SK-N-SH (cell line): ENCODE results near the gene KRTAP12-1. TPM values are rescaled to one million over a fixed set of nuclear protein-coding genes. Genes with fewer than 3 reads are reported as not detected.
"Not testable (repeated sequence)": the region's sequence is repeated elsewhere in the genome, so short reads cannot be mapped to it uniquely, and the experiment has no call there.

Experiments used
- CTCF ChIA-PET: fragments of 300-600, 350-600 bp; formaldehyde crosslinking; extraction: SDS; loops from one replicate; lab custom pipeline; 2021; lab: Yijun Ruan, JAX
- POLR2A ChIA-PET: fragments of 350-600 bp; sonication (Branson Sonifier 250); formaldehyde crosslinking; extraction: SDS; loops from one replicate; lab custom pipeline; 2020; ENCODE audit warnings: antibody characterized with exemption, inconsistent platforms; lab: Yijun Ruan, JAX
- DNase-seq: peaks from one replicate; pipeline ENCODE4 v3.0.0; 2012
- H2AFZ ChIP-seq: fragments of 200-600 bp; sonication (generic); 2 replicates; pipeline ENCODE4 v1.8.1; 2016; ENCODE audit warnings: antibody characterized with exemption, mild to moderate bottlenecking, low read depth
- H3F3A ChIP-seq: fragments of 200-600 bp; sonication (generic); replicated peaks from 2 replicates; pipeline ENCODE3; 2016; ENCODE audit warnings: antibody characterized with exemption, mild to moderate bottlenecking; ENCODE audit not compliant: insufficient read depth
- H3K27ac ChIP-seq, 2 experiments: fragments of 200-500 bp in 1 of 2; fragments of 200-600 bp in 1 of 2; sonication (Bioruptor generic) in 1 of 2; sonication (generic), shearing (Covaris generic) in 1 of 2; 2 replicates each; pipeline versions ENCODE4 v1.5.1 to v1.6.1; 2014 to 2016; ENCODE audit warnings: low read depth in 2 of 2, inconsistent platforms in 1 of 2, low read length in 1 of 2, mild to moderate bottlenecking in 1 of 2, mixed read lengths in 1 of 2
- H3K27me3 ChIP-seq: fragments of 200-600 bp; sonication (generic), shearing (Covaris generic); 2 replicates; pipeline ENCODE4 v1.6.1; 2016; ENCODE audit warnings: mixed run types; ENCODE audit not compliant: insufficient read depth
- H3K36me3 ChIP-seq, 2 experiments: fragments of 200-500 bp in 1 of 2; fragments of 200-600 bp in 1 of 2; sonication (Bioruptor generic) in 1 of 2; sonication (generic) in 1 of 2; replicated peaks in 1 of 2; 2 replicates each; pipeline versions ENCODE3 to v1.5.1; 2014 to 2016; ENCODE audit warnings: low read length in 1 of 2, mild to moderate bottlenecking in 1 of 2; ENCODE audit not compliant: insufficient read depth in 2 of 2, control insufficient read depth in 1 of 2
- H3K4me1 ChIP-seq, 2 experiments: fragments of 200-500 bp in 1 of 2; fragments of 200-600 bp in 1 of 2; sonication (Bioruptor generic) in 1 of 2; sonication (generic), shearing (Covaris generic) in 1 of 2; 2 replicates each; pipeline versions ENCODE4 v1.5.1 to v1.6.1; 2014 to 2016; ENCODE audit warnings: low read depth in 1 of 2, low read length in 1 of 2, mixed run types in 1 of 2; ENCODE audit not compliant: insufficient read depth in 2 of 2, control insufficient read depth in 1 of 2
- H3K4me2 ChIP-seq: fragments of 200-600 bp; sonication (generic), shearing (Covaris generic); 2 replicates; pipeline ENCODE4 v1.6.1; 2017; ENCODE audit warnings: mixed run types
- H3K4me3 ChIP-seq, 2 experiments: fragments of 200-500 bp in 1 of 2; fragments of 200-600 bp in 1 of 2; sonication (Bioruptor generic) in 1 of 2; sonication (generic), shearing (Covaris generic) in 1 of 2; 2 replicates each; pipeline versions ENCODE4 v1.5.1 to v1.8.1; 2014 to 2016; ENCODE audit warnings: low read depth in 2 of 2, inconsistent platforms in 1 of 2, low read length in 1 of 2, mild to moderate bottlenecking in 1 of 2, mixed read lengths in 1 of 2, moderate library complexity in 1 of 2
- H3K79me2 ChIP-seq: fragments of 200-600 bp; sonication (generic); 2 replicates; pipeline ENCODE4 v1.8.1; 2017; ENCODE audit warnings: mild to moderate bottlenecking; ENCODE audit not compliant: insufficient read depth
- H3K9ac ChIP-seq: fragments of 200-600 bp; sonication (generic); 2 replicates; pipeline ENCODE4 v1.6.1; 2017; ENCODE audit warnings: mixed run types
- H3K9me2 ChIP-seq: fragments of 200-600 bp; sonication (generic); 2 replicates; pipeline ENCODE4 v1.6.1; 2017; ENCODE audit warnings: mixed run types
- H3K9me3 ChIP-seq: fragments of 200-600 bp; sonication (generic); 2 replicates; pipeline ENCODE4 v1.6.1; 2017; ENCODE audit warnings: mixed run types, mild to moderate bottlenecking, moderate library complexity
- H4K20me1 ChIP-seq: fragments of 200-600 bp; sonication (generic); 2 replicates; pipeline ENCODE4 v1.6.1; 2017; ENCODE audit warnings: mild to moderate bottlenecking, mixed run types; ENCODE audit not compliant: insufficient read depth
- CHD2 ChIP-seq: fragments of 150-350 bp; IDR thresholded peaks from 2 replicates; pipeline ENCODE4 v1.6.1; 2018; ENCODE audit warnings: low read length; ENCODE audit not compliant: partially characterized antibody
- CTCF ChIP-seq: fragments of 200-600 bp; sonication (generic); IDR thresholded peaks from 2 replicates; pipeline ENCODE4 v1.6.1; 2017; ENCODE audit warnings: antibody characterized with exemption, mild to moderate bottlenecking, moderate library complexity
- ELF1 ChIP-seq: IDR thresholded peaks from 2 replicates; pipeline ENCODE4 v1.4.0; 2012
- EZH2phosphoT487 ChIP-seq: fragments of 200-600 bp; sonication (generic); IDR thresholded peaks from 2 replicates; pipeline ENCODE4 v1.6.1; 2017; ENCODE audit warnings: low read depth, mixed run types, mild to moderate bottlenecking, antibody characterized with exemption, moderate library complexity, borderline replicate concordance
- FOSL2 ChIP-seq: IDR thresholded peaks from 2 replicates; pipeline ENCODE4 v1.4.0; 2012; ENCODE audit warnings: low read depth, mild to moderate bottlenecking, moderate library complexity, borderline replicate concordance
- GABPA ChIP-seq: IDR thresholded peaks from 2 replicates; pipeline ENCODE4 v1.4.0; 2012; ENCODE audit warnings: low read depth, mild to moderate bottlenecking
- JUND ChIP-seq: IDR thresholded peaks from 2 replicates; pipeline ENCODE4 v1.4.0; 2012
- MAX ChIP-seq: IDR thresholded peaks from 2 replicates; pipeline ENCODE4 v1.4.0; 2012; ENCODE audit warnings: low read depth
- MEF2A ChIP-seq: IDR thresholded peaks from 2 replicates; pipeline ENCODE4 v1.4.0; 2012; ENCODE audit warnings: low read depth, borderline replicate concordance
- MXI1 ChIP-seq: IDR thresholded peaks from 2 replicates; pipeline ENCODE4 v1.6.1; 2012; ENCODE audit warnings: mild to moderate bottlenecking, low read depth, low read length, improper control_type of control experiment
- NFIC ChIP-seq: IDR thresholded peaks from 2 replicates; pipeline ENCODE4 v1.4.0; 2012; ENCODE audit warnings: borderline replicate concordance
- RAD21 ChIP-seq: IDR thresholded peaks from 2 replicates; pipeline ENCODE4 v1.6.1; 2012; ENCODE audit warnings: mild to moderate bottlenecking, low read length
- RCOR1 ChIP-seq: fragments of 150-350 bp; IDR thresholded peaks from 2 replicates; pipeline ENCODE4 v1.6.1; 2017; ENCODE audit warnings: antibody characterized with exemption, low read length
- REST ChIP-seq: IDR thresholded peaks from 2 replicates; pipeline ENCODE4 v1.6.1; 2012; ENCODE audit warnings: mild to moderate bottlenecking, low read depth, low read length, moderate library complexity
- RFX5 ChIP-seq: IDR thresholded peaks from 2 replicates; pipeline ENCODE4 v1.6.1; 2012; ENCODE audit warnings: mild to moderate bottlenecking, improper control_type of control experiment, low read length
- TAF1 ChIP-seq: IDR thresholded peaks from 2 replicates; pipeline ENCODE4 v1.6.1; 2012; ENCODE audit warnings: low read depth, mild to moderate bottlenecking, low read length, moderate library complexity, borderline replicate concordance
- TCF12 ChIP-seq: IDR thresholded peaks from 2 replicates; pipeline ENCODE4 v1.4.0; 2012
- TEAD4 ChIP-seq: IDR thresholded peaks from 2 replicates; pipeline ENCODE4 v1.4.0; 2012; ENCODE audit warnings: mild to moderate bottlenecking, borderline replicate concordance; ENCODE audit not compliant: insufficient read depth
- USF1 ChIP-seq: IDR thresholded peaks from 2 replicates; pipeline ENCODE4 v1.4.0; 2012; ENCODE audit warnings: low read depth, borderline replicate concordance
- USF2 ChIP-seq: fragments of 150-350 bp; IDR thresholded peaks from 2 replicates; pipeline ENCODE4 v1.6.1; 2017; ENCODE audit warnings: antibody characterized with exemption, low read length, low read depth, borderline replicate concordance
- WGBS: methylation state at CpG from one replicate; pipeline ENCODE4 v1.1.6; 2017; ENCODE audit warnings: low lambda C conversion rate; 5-methylcytosine and 5-hydroxymethylcytosine counted together
- polyA plus RNA-seq, 3 experiments: library from polyadenylated mRNA; depleted of rRNA; stranded (reverse); fragments of >200 nt; gene quantifications; 2 replicates each; pipeline ENCODE4 v1.2.3, GENCODE V29; 2012

KRTAP12-1 gene
- polyA plus RNA-seq, 1 of the 3 experiments (the other 2 are of a cell fraction) = not detected

- ChIA-PET POLR2A (no interaction called here), CTCF (interaction anchor here (0.7 kb wide), 1 partner anchor 10 kb away, joined by 3 read pairs; the partner anchor contains the start of gene KRTAP12-1)
- H2AFZ ChIP-seq = no peak overlapping the region
- 1% methylated on average over 2 of the region's 2 CpGs for WGBS
- DNase-seq = no peak
- H3K27ac ChIP-seq = no peak overlapping the region
- no peak overlapping the region for H3K4me3 ChIP-seq
- no peaks in the 10 kb centered on the region for H3K36me3 ChIP-seq
- peaks cover 37% of the 10 kb centered on the region for H3K27me3 ChIP-seq
- H3F3A ChIP-seq = no peaks in the 10 kb centered on the region
- H4K20me1 ChIP-seq = no peaks in the 10 kb centered on the region
- no peak overlapping the region for H3K9ac ChIP-seq
- no peak overlapping the region for H3K4me2 ChIP-seq
- H3K9me3 ChIP-seq = 0 out of 2 replicates have a peak, but pooled peaks cover 18% of the 10 kb centered on the region
- H3K9me2 ChIP-seq = no peaks in the 10 kb centered on the region
- H3K79me2 ChIP-seq = no peaks in the 10 kb centered on the region
- TF ChIP-seq RFX5 = no peak
- TF ChIP-seq MAX = no peak
- TF ChIP-seq MEF2A = no peak
- no peak for TF ChIP-seq TAF1
- TF ChIP-seq MXI1 = no peak
- TF ChIP-seq EZH2phosphoT487 = no peak
- TF ChIP-seq TEAD4 = no peak
- TF ChIP-seq RCOR1 = no peak
- no peak for TF ChIP-seq USF2
- TF ChIP-seq CHD2 = no peak
- TF ChIP-seq NFIC = no peak
- no peak for TF ChIP-seq REST
- TF ChIP-seq RAD21 = no peak
- TF ChIP-seq ELF1 = no peak
- TF ChIP-seq CTCF = no peak
- TF ChIP-seq USF1 = no peak
- TF ChIP-seq GABPA = no peak
- no peak for TF ChIP-seq TCF12
- TF ChIP-seq JUND = no peak
- no peak for TF ChIP-seq FOSL2
- no peaks in the 10 kb centered on the region for H3K4me1 ChIP-seq
Observed at GRCh38 chr21:44691686-44692085, 9.7 kb upstream of the KRTAP12-1 start.

GRCh38 chr21:44689740-44690139 is 7.8 kb upstream of the KRTAP12-1 start:
- H3K4me3 ChIP-seq, H3K9ac ChIP-seq, CTCF ChIA-PET, H3K36me3 ChIP-seq, POLR2A ChIA-PET, H3K4me1 ChIP-seq, H3K27ac ChIP-seq, H3K9me2 ChIP-seq, H3K4me2 ChIP-seq, H4K20me1 ChIP-seq, H3K79me2 ChIP-seq, H2AFZ ChIP-seq, H3F3A ChIP-seq, DNase-seq: not testable (repeated sequence)
- 0 out of 2 replicates have a peak, but pooled peaks cover 18% of the 10 kb centered on the region for H3K9me3 ChIP-seq
- peaks cover 29% of the 10 kb centered on the region for H3K27me3 ChIP-seq
- WGBS = 18% methylated on average over 3 of the region's 3 CpGs
